Pancreas (tissue), 10 donors: Measurements from ENCODE around the gene RNF181. TPM values are rescaled to one million over a fixed set of nuclear protein-coding genes. Genes with fewer than 3 reads are reported as not detected.

Experiments used
- ATAC-seq, 4 donors: fragments of 200-7000 bp; cut with Tn5 transposase; one replicate each; pipeline versions ENCODE4 v1.8.0 to v1.9.1; 2020; ENCODE audit warnings: mild to moderate bottlenecking in 4 of 4, moderate library complexity in 4 of 4
- DNase-seq, 6 donors: peaks; one replicate each; pipeline ENCODE4 v3.0.0-alpha.2; 2020
- FAIRE-seq: peaks from 2 replicates; lab custom pipeline; 2012; peaks lifted over from hg19 to GRCh38; lab: Jason Lieb, UNC
- H3K27ac ChIP-seq, 4 donors: fragments of 200-600 bp; sonication (generic); 1 replicate in 3 of 4; 2 replicates in 1 of 4; pipeline versions ENCODE4 v1.5.0 to v1.8.0; 2020
- H3K27me3 ChIP-seq, 4 donors: fragments of 200-600 bp; one replicate each; pipeline ENCODE4 v1.8.0; 2021
- H3K36me3 ChIP-seq, 3 donors: fragments of 200-600 bp; sonication (generic) in 1 of 3; one replicate each; pipeline versions ENCODE4 v1.5.0 to v1.8.0; 2020 to 2021
- H3K4me1 ChIP-seq, 3 donors: fragments of 200-600 bp; one replicate each; pipeline ENCODE4 v1.8.0; 2021
- H3K4me3 ChIP-seq, 4 donors: fragments of 200-600 bp; sonication (generic) in 2 of 4; one replicate each; pipeline versions ENCODE4 v1.5.0 to v1.8.0; 2020 to 2021
- H3K9me3 ChIP-seq, 4 donors: fragments of 200-600 bp; one replicate each; pipeline ENCODE4 v1.8.0; 2021
- CTCF ChIP-seq, 4 donors: fragments of 200-600 bp; sonication (generic) in 3 of 4; IDR thresholded peaks; one replicate each; pipeline versions ENCODE4 v1.5.0 to v1.8.0; 2021; ENCODE audit warnings: antibody characterized with exemption in 4 of 4
- WGBS, 2 donors: extraction: QIAGEN DNeasy Blood & Tissue Kit; methylation state at CpG; one replicate each; pipeline ENCODE4 v1.1.7; 2013; 5-methylcytosine and 5-hydroxymethylcytosine counted together
- intact Hi-C, 3 donors: fragments of 100-400 bp; cut with DNase I; formaldehyde crosslinking; loops; one replicate each; pipeline versions ENCODE4 v1.11.1 to v1.14.2; 2022
- polyA plus RNA-seq, 2 donors: library from polyadenylated mRNA; stranded (reverse); fragments of 200-250 nt; gene quantifications; one replicate each; pipeline ENCODE4 v1.2.3, GENCODE V29; 2013
- total RNA-seq, 6 donors: library from RNA; stranded (reverse); fragmentation: NEBNext Ultra II Directional in 4 of 6; extraction: Animal tissue kit (Norgen Biotek cat#: 25700) in 4 of 6; gene quantifications; one replicate each; pipeline versions ENCODE4 v1.2.1 to v1.2.4, GENCODE V29; 2021 to 2023
- donor health status: healthy with polysubstance abuse.
- donor health status: DM: no; HTN: no; CAD: no; lungs with moderate emphysema.
- donor health status: DM: no; HTN: no; CAD: no.
- donor health status: control.
- donor health status: control.
- donor health status: Bipolar disorder and iron deficiency.
- donor health status: DM: yes; HTN: yes; CAD: no.
- donor health status: DM: no; HTN: no; CAD: no.
- donor health status: DM: no; HTN: no; CAD: no.
- donor health status: DM: yes; HTN: yes; CAD: no.

The RNF181 gene
- total and polyA plus RNA-seq, 8 donors = 53.5 to 104 (median 65.5) TPM

- TF ChIP-seq CTCF (IDR thresholded peaks at IDR 0.05) = no peak
- Histone ChIP-seq H3K36me3 (peaks cover 0 to 10% (median 9%) of the 10 kb centered on the region in 3 donors), H3K9me3 (no peaks in the 10 kb centered on the region), H3K4me3 (peak overlapping the region; percentile 56 to 83 (median 80)), H3K27me3 (no peaks in the 10 kb centered on the region), H3K27ac (peak overlapping the region in 1 of 4 donors; percentile 87), H3K4me1 (peaks cover 11 to 36% (median 34%) of the 10 kb centered on the region in 3 donors)
- WGBS, 2 donors = 38 to 51% methylated on average over 3 of the region's 3 CpGs
- FAIRE-seq (no peak), DNase-seq (no peak), ATAC-seq (no peak)
- intact Hi-C loops = no loop called here
These were observed 1.1 kb downstream of the RNF181 start for GRCh38 chr2:85596486-85597143.

DNA sequence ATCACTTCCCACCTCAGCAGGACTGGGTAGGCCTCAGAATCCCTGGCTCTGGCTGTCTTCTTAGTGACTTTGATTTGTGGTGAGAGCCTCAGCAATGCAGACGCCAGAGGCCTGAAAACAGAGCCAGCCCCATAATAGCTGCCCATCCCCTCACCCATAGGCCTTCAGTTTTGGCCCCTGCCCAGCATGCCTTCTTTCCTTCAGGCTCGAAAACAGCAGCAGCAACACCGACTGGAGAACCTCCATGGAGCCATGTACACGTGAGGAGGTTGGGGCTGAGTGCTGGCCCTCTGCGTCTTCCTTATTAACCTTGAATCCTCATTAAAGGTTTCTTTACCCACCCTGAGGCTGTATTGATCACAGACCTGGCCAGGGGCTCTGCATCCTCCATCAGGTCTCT, 1.7 kb downstream of the RNF181 start:
- FAIRE-seq (no peak), DNase-seq (peak in 1 of 6 donors; percentile 22), ATAC-seq (no peak)
- TF ChIP-seq CTCF (IDR thresholded peaks at IDR 0.05) = no peak
- Histone ChIP-seq H3K4me3 (peak overlapping the region in 1 of 4 donors; percentile 81), H3K4me1 (peaks cover 12 to 36% (median 34%) of the 10 kb centered on the region in 3 donors), H3K27ac (no peak overlapping the region), H3K27me3 (no peaks in the 10 kb centered on the region), H3K9me3 (no peaks in the 10 kb centered on the region), H3K36me3 (peaks cover 0 to 10% (median 9%) of the 10 kb centered on the region in 3 donors)
- WGBS, 2 donors = 71 to 80% methylated on average over 5 of the region's 5 CpGs
- intact Hi-C loops = no loop called here

- no peak for TF ChIP-seq CTCF (IDR thresholded peaks at IDR 0.05)
- H3K27me3 ChIP-seq = no peaks in the 10 kb centered on the region
- no peaks in the 10 kb centered on the region for H3K9me3 ChIP-seq
- FAIRE-seq (no peak), ATAC-seq (no peak), DNase-seq (peak in 1 of 6 donors; percentile 42)
- intact Hi-C loops = no loop called here
- H3K4me3 ChIP-seq = no peak overlapping the region
- H3K36me3 ChIP-seq = peaks cover 0 to 10% (median 9%) of the 10 kb centered on the region in 3 donors
- peaks cover 12 to 23% (median 23%) of the 10 kb centered on the region in 3 donors for H3K4me1 ChIP-seq
- H3K27ac ChIP-seq = no peak overlapping the region
- WGBS, 2 donors = 62 to 70% methylated on average over 14 of the region's 14 CpGs
These were observed 3.2 kb downstream of the RNF181 start for GRCh38 chr2:85598594-85599340.

DNA sequence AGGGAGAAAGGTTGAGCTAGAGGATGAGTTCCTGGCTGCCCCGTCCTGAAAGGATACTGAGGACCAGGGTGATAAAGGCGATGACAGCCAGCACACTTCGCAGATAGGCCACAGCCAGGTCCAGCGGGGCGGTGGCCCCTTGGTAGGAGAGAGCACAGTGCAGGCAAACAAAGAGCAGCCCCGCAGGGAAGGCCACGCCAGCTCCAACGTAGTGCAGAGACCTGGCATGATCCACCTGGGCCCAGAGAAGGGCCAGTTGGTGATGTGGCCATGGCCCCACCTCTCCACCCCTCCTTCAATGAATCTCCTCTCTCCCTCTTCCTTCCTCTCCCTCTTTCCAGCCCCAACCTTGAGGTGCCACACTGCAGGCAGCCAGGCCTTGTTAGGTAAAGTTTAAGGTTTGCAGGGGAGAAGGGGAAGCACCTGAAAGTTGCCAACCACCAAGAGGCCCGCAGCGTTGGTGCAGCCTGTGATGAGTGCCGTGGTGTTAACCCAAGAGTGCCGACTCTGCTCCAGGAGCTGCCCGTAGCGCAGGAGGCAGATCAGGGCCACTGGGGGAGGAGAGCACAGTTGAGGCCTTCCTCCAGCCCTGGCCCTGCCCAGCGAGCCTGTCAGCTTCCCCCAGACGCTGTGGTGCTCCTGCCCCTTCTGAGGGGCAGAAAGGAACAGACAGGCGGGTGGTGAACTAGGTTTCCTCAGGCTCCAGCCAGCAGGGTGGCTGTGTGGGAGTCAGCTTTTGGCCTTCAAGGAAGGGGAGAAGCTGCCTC, 4.1 kb downstream of the RNF181 start:
- Histone ChIP-seq H3K4me3 (no peak overlapping the region), H3K27me3 (no peaks in the 10 kb centered on the region), H3K4me1 (peaks cover 17 to 32% (median 28%) of the 10 kb centered on the region in 3 donors), H3K36me3 (peaks cover 0 to 10% (median 9%) of the 10 kb centered on the region in 3 donors), H3K9me3 (no peaks in the 10 kb centered on the region), H3K27ac (no peak overlapping the region)
- no peak for TF ChIP-seq CTCF (IDR thresholded peaks at IDR 0.05)
- no peak for FAIRE-seq
- DNase-seq = peak in 1 of 6 donors; percentile 68
- WGBS, 2 donors = 51 to 64% methylated on average over 17 of the region's 17 CpGs
- no peak for ATAC-seq
- intact Hi-C loops = no loop called here
